T-cell (primary cell): Measurements from ENCODE around the gene GNB2. TPM values are rescaled to one million over a fixed set of nuclear protein-coding genes. Genes with fewer than 3 reads are reported as not detected.
"Not testable (repeated sequence)": the region's sequence is repeated elsewhere in the genome, so short reads cannot be mapped to it uniquely, and the experiment has no call there.

Source experiments
- ATAC-seq, 4 experiments: fragments of 200-7000 bp in 3 of 4; fragments of 150-1000 bp in 1 of 4; cut with Tn5 transposase; replicated peaks in 1 of 4; 1 replicate in 3 of 4; 2 replicates in 1 of 4; pipeline ENCODE4 v1.10.0; 2021; ENCODE audit warnings: moderate library complexity in 3 of 4, mild to moderate bottlenecking in 2 of 4, moderate number of reproducible peaks in 1 of 4
- CTCF ChIA-PET, 2 donors: fragments of 300-600 bp; sonication (Branson Sonifier 250); formaldehyde crosslinking; loops; one replicate each; lab custom pipeline; 2022; ENCODE audit warnings: antibody characterized with exemption in 2 of 2; lab: Charles Lee
- POLR2A ChIA-PET, 2 donors: fragments of 300-600 bp; sonication (Branson Sonifier 250); formaldehyde crosslinking; loops; one replicate each; lab custom pipeline; 2022; ENCODE audit warnings: antibody characterized with exemption in 2 of 2; lab: Charles Lee
- DNase-seq, 35 experiments: peaks; one replicate each; pipeline versions ENCODE4 v3.0.0 to v3.0.0-alpha.2; 2013 to 2023
- H3K27ac ChIP-seq: one replicate; pipeline ENCODE4 v1.5.1; 2013; ENCODE audit warnings: low read length
- H3K27me3 ChIP-seq, 2 experiments: replicated peaks in 1 of 2; 1 replicate in 1 of 2; 2 replicates in 1 of 2; pipeline versions ENCODE4 v1.6.1 to v1.7.0; 2013; ENCODE audit warnings: low read length in 1 of 2, mixed read lengths in 1 of 2; ENCODE audit not compliant: control insufficient read depth in 2 of 2, insufficient read depth in 2 of 2; ENCODE audit errors: extremely low read depth in 1 of 2
- H3K36me3 ChIP-seq, 2 donors: 1 replicate in 1 of 2; 2 replicates in 1 of 2; pipeline versions ENCODE4 v1.6.1 to v1.7.0; 2013; ENCODE audit warnings: low read length in 1 of 2; ENCODE audit not compliant: control insufficient read depth in 2 of 2, insufficient read depth in 1 of 2; ENCODE audit errors: extremely low read depth in 1 of 2
- H3K4me1 ChIP-seq, 2 experiments: 1 replicate in 1 of 2; 2 replicates in 1 of 2; pipeline versions ENCODE4 v1.6.1 to v1.7.0; 2013; ENCODE audit warnings: low read length in 2 of 2, mixed read lengths in 1 of 2; ENCODE audit not compliant: insufficient read depth in 2 of 2, control insufficient read depth in 1 of 2; ENCODE audit errors: extremely low read depth in 1 of 2
- H3K4me3 ChIP-seq, 2 donors: 1 replicate in 1 of 2; 2 replicates in 1 of 2; pipeline versions ENCODE4 v1.5.1 to v1.7.0; 2013; ENCODE audit warnings: mild to moderate bottlenecking in 2 of 2, low read length in 1 of 2, moderate library complexity in 1 of 2; ENCODE audit not compliant: control insufficient read depth in 1 of 2; ENCODE audit errors: extremely low read depth in 1 of 2
- H3K9me3 ChIP-seq: 2 replicates; pipeline ENCODE4 v1.7.0; 2013
- H3K27ac Mint-ChIP-seq, 2 donors: one replicate each; pipeline ENCODE4 v1.8.0; 2020 to 2021; ENCODE audit warnings: mild to moderate bottlenecking in 2 of 2, mixed read lengths in 2 of 2
- H3K27me3 Mint-ChIP-seq, 2 donors: one replicate each; pipeline ENCODE4 v1.8.0; 2021 to 2022; ENCODE audit warnings: mixed read lengths in 2 of 2
- H3K36me3 Mint-ChIP-seq: one replicate; pipeline ENCODE4 v1.8.0; 2021; ENCODE audit warnings: mixed read lengths
- H3K4me1 Mint-ChIP-seq, 3 donors: one replicate each; pipeline ENCODE4 v1.8.0; 2020 to 2022; ENCODE audit warnings: mixed read lengths in 3 of 3, mild to moderate bottlenecking in 1 of 3
- H3K4me3 Mint-ChIP-seq, 3 donors: one replicate each; pipeline ENCODE4 v1.8.0; 2020 to 2022; ENCODE audit warnings: mild to moderate bottlenecking in 3 of 3, mixed read lengths in 3 of 3, moderate library complexity in 3 of 3
- H3K9me3 Mint-ChIP-seq, 3 donors: one replicate each; pipeline ENCODE4 v1.8.0; 2020 to 2022; ENCODE audit warnings: mixed read lengths in 3 of 3
- WGBS: methylation state at CpG from one replicate; pipeline ENCODE4 v1.1.5; 2013; ENCODE audit warnings: missing lambda C conversion rate; ENCODE audit not compliant: insufficient coverage; 5-methylcytosine and 5-hydroxymethylcytosine counted together
- total RNA-seq, 35 experiments: library from RNA in 6 of 35; stranded (reverse) in 6 of 35; fragments of 120-200 nt in 1 of 35; gene quantifications; one replicate each; pipeline versions ENCODE4 v1.2.1 to v1.2.4 and lab custom pipeline; 2013 to 2026

GNB2 gene
- total RNA-seq, 5 donors from 2014 or later (not counting 1 experiment from before 2014, with no cell fraction given), result 101 to 175 (median 153) TPM

- Histone ChIP-seq H3K4me1 (peaks cover 0 to 9% of the 10 kb centered on the region in 2 experiments), H3K4me3 (no peak within 1 kb of the TSS), H3K27ac (no peak within 1 kb of the TSS), H3K27me3 (peaks cover 8 to 81% of the 10 kb centered on the region in 2 experiments), H3K9me3 (no peaks in the 10 kb centered on the region), H3K36me3 (no peaks in the 10 kb centered on the region)
- H3K4me3 Mint-ChIP-seq, result no peak within 1 kb of the TSS
- no peak within 1 kb of the TSS for H3K27ac Mint-ChIP-seq
- H3K4me1 Mint-ChIP-seq, result peaks cover 0 to 2% (median 2%) of the 10 kb centered on the region in 3 donors
- ATAC-seq, result peak; percentile 49 to 79 (median 58)
- WGBS, result 18% methylated on average over 56 of the region's 63 CpGs
- peaks cover 37 to 53% of the 10 kb centered on the region in 2 donors for H3K27me3 Mint-ChIP-seq
- no peaks in the 10 kb centered on the region for H3K36me3 Mint-ChIP-seq
- no peaks in the 10 kb centered on the region for H3K9me3 Mint-ChIP-seq
- ChIA-PET CTCF (interaction anchor here in 1 of 2 donors (0.6 kb wide), 2 partner anchors 22 to 201 kb away, joined by 3 read pairs; no protein-coding TSS in a partner anchor), POLR2A (no interaction called here)
- peak in 22 of 35 experiments; percentile 14 to 60 (median 48) for DNase-seq
Observed at GRCh38 chr7:100655908-100656674, 17.4 kb upstream of the GNB2 start, which contains the start of gene ACTL6B. Gene ACTL6B (minus strand): TSS chr7:100656448. CDS start chr7:100656354, 94 bp downstream.

- H3K36me3 ChIP-seq, ATAC-seq, CTCF ChIA-PET, H3K4me3 ChIP-seq, DNase-seq, H3K4me1 Mint-ChIP-seq, H3K4me3 Mint-ChIP-seq, H3K4me1 ChIP-seq, H3K9me3 Mint-ChIP-seq, H3K9me3 ChIP-seq, H3K27ac ChIP-seq, H3K36me3 Mint-ChIP-seq, POLR2A ChIA-PET, H3K27ac Mint-ChIP-seq: not testable (repeated sequence)
- 89% methylated on average over 11 of the region's 12 CpGs for WGBS
- peaks cover 20 to 24% of the 10 kb centered on the region in 2 donors for H3K27me3 Mint-ChIP-seq
- H3K27me3 ChIP-seq, result peaks cover 4 to 45% of the 10 kb centered on the region in 2 experiments
Observed at GRCh38 chr7:100662194-100662776, 11.3 kb upstream of the GNB2 start.

- Histone ChIP-seq H3K9me3 (no peaks in the 10 kb centered on the region), H3K4me1 (no peaks in the 10 kb centered on the region), H3K27me3 (peaks cover 1 to 19% of the 10 kb centered on the region in 2 experiments), H3K4me3 (no peak overlapping the region), H3K36me3 (no peaks in the 10 kb centered on the region), H3K27ac (no peak overlapping the region)
- no peak overlapping the region for H3K27ac Mint-ChIP-seq
- DNase-seq (no peak), ATAC-seq (no peak)
- H3K27me3 Mint-ChIP-seq, result peaks cover 7% of the 10 kb centered on the region in 2 donors
- ChIA-PET CTCF (no interaction called here), POLR2A (no interaction called here)
- H3K4me3 Mint-ChIP-seq, result no peak overlapping the region
- WGBS, result 94% methylated on average over 2 of the region's 5 CpGs
- no peaks in the 10 kb centered on the region for H3K9me3 Mint-ChIP-seq
- no peaks in the 10 kb centered on the region for H3K4me1 Mint-ChIP-seq
- H3K36me3 Mint-ChIP-seq, result no peaks in the 10 kb centered on the region
Observed at GRCh38 chr7:100665168-100665726, 8.3 kb upstream of the GNB2 start.

GRCh38 chr7:100667331-100668068, 6.0 kb upstream of the GNB2 start:
- Mint-ChIP-seq H3K27me3 (peaks cover 0 to 4% of the 10 kb centered on the region in 2 donors), H3K36me3 (no peaks in the 10 kb centered on the region), H3K4me3 (no peak overlapping the region), H3K4me1 (no peaks in the 10 kb centered on the region), H3K27ac (no peak overlapping the region), H3K9me3 (no peaks in the 10 kb centered on the region)
- 80% methylated on average over 14 of the region's 16 CpGs for WGBS
- ChIA-PET CTCF (interaction anchor here in 1 of 2 donors (0.5 kb wide), 1 partner anchor 749 kb away, joined by 3 read pairs; no protein-coding TSS in a partner anchor), POLR2A (no interaction called here)
- Histone ChIP-seq H3K27me3 (peaks cover 0 to 8% of the 10 kb centered on the region in 2 experiments), H3K4me3 (no peak overlapping the region), H3K27ac (no peak overlapping the region), H3K9me3 (no peaks in the 10 kb centered on the region), H3K36me3 (no peaks in the 10 kb centered on the region), H3K4me1 (peaks cover 0 to under 1% of the 10 kb centered on the region in 2 experiments)
- ATAC-seq (no peak), DNase-seq (no peak)

GRCh38 chr7:100668069-100668449, 5.5 kb upstream of the GNB2 start:
- ChIA-PET POLR2A (no interaction called here), CTCF (no interaction called here)
- Histone ChIP-seq H3K36me3 (no peaks in the 10 kb centered on the region), H3K9me3 (no peaks in the 10 kb centered on the region), H3K4me3 (no peak overlapping the region), H3K4me1 (peaks cover 0 to 6% of the 10 kb centered on the region in 2 experiments), H3K27ac (no peak overlapping the region), H3K27me3 (peaks cover 0 to 7% of the 10 kb centered on the region in 2 experiments)
- DNase-seq, result no peak
- Mint-ChIP-seq H3K4me3 (no peak overlapping the region), H3K27ac (no peak overlapping the region), H3K36me3 (no peaks in the 10 kb centered on the region), H3K27me3 (peaks cover 0 to 4% of the 10 kb centered on the region in 2 donors), H3K4me1 (peaks cover 0 to 5% (median 2%) of the 10 kb centered on the region in 3 donors), H3K9me3 (no peaks in the 10 kb centered on the region)
- no peak for ATAC-seq
- WGBS, result no CpG with 5 or more reads among the region's 2 CpGs

- CTCF ChIA-PET, H3K27me3 ChIP-seq, POLR2A ChIA-PET, H3K4me3 Mint-ChIP-seq, H3K36me3 ChIP-seq, H3K9me3 Mint-ChIP-seq, H3K27ac ChIP-seq, DNase-seq, ATAC-seq, H3K27ac Mint-ChIP-seq, H3K36me3 Mint-ChIP-seq, H3K9me3 ChIP-seq, H3K4me1 Mint-ChIP-seq, H3K4me3 ChIP-seq, H3K27me3 Mint-ChIP-seq: not testable (repeated sequence)
- H3K4me1 ChIP-seq, result peaks cover 0 to 10% of the 10 kb centered on the region in 2 experiments
- WGBS, result 95% methylated on average over 4 of the region's 12 CpGs
Observed at GRCh38 chr7:100669106-100669505, 4.4 kb upstream of the GNB2 start.
